Loucy (cell line): ENCODE data around the gene BABAM2.

Experiments used
- H2AFZ ChIP-seq: fragments of 200-600 bp; sonication (generic); 2 replicates; pipeline ENCODE4 v1.6.0; 2016; ENCODE audit warnings: antibody characterized with exemption, mild to moderate bottlenecking, low read length, moderate library complexity
- H3F3A ChIP-seq: fragments of 200-600 bp; 2 replicates; pipeline ENCODE4 v1.6.0; 2016; ENCODE audit warnings: antibody characterized with exemption, low read depth, mild to moderate bottlenecking
- H3K27me3 ChIP-seq: fragments of 200-600 bp; sonication (generic); 2 replicates; pipeline ENCODE4 v1.6.1; 2014; ENCODE audit warnings: low read length, mild to moderate bottlenecking; ENCODE audit not compliant: insufficient read depth, poor library complexity, severe bottlenecking
- H3K36me3 ChIP-seq: fragments of 200-600 bp; sonication (generic); 2 replicates; pipeline ENCODE4 v1.6.1; 2016; ENCODE audit warnings: low read length; ENCODE audit not compliant: insufficient read depth
- H3K4me1 ChIP-seq: fragments of 200-600 bp; sonication (generic); 2 replicates; pipeline ENCODE4 v1.5.1; 2014; ENCODE audit warnings: low read length, mild to moderate bottlenecking; ENCODE audit not compliant: insufficient read depth, poor library complexity, severe bottlenecking
- H3K4me2 ChIP-seq: fragments of 200-600 bp; sonication (generic); 2 replicates; pipeline ENCODE4 v1.6.0; 2014; ENCODE audit warnings: antibody characterized with exemption, low read length, low read depth, mild to moderate bottlenecking; ENCODE audit not compliant: poor library complexity, severe bottlenecking
- H3K4me3 ChIP-seq: fragments of 200-600 bp; sonication (generic); 2 replicates; pipeline ENCODE4 v1.5.1; 2014; ENCODE audit warnings: low read length, mild to moderate bottlenecking, mixed read lengths; ENCODE audit not compliant: poor library complexity, severe bottlenecking
- H3K79me2 ChIP-seq: fragments of 200-600 bp; sonication (generic); 2 replicates; pipeline ENCODE4 v1.6.1; 2014; ENCODE audit warnings: low read length; ENCODE audit not compliant: insufficient read depth
- H3K9ac ChIP-seq: fragments of 200-600 bp; sonication (generic); 2 replicates; pipeline ENCODE4 v1.6.0; 2014; ENCODE audit warnings: mild to moderate bottlenecking, low read depth, low read length, moderate library complexity; ENCODE audit not compliant: poor library complexity, severe bottlenecking
- H3K9me2 ChIP-seq: fragments of 200-600 bp; sonication (generic); replicated peaks from 2 replicates; pipeline ENCODE4 v1.6.1; 2016; ENCODE audit warnings: low read depth, low read length, mixed read lengths
- H3K9me3 ChIP-seq: fragments of 200-600 bp; sonication (generic); 2 replicates; pipeline ENCODE4 v1.6.1; 2014; ENCODE audit warnings: mild to moderate bottlenecking, antibody characterized with exemption, low read length, low read depth; ENCODE audit not compliant: insufficient read depth
- H4K20me1 ChIP-seq: fragments of 200-600 bp; sonication (generic); 2 replicates; pipeline ENCODE4 v1.6.0; 2014; ENCODE audit warnings: antibody characterized with exemption, low read length, mild to moderate bottlenecking; ENCODE audit not compliant: insufficient read depth, poor library complexity, severe bottlenecking
- EZH2phosphoT487 ChIP-seq: fragments of 200-600 bp; IDR thresholded peaks from 2 replicates; pipeline ENCODE4 v1.6.1; 2018; ENCODE audit warnings: antibody characterized with exemption, mild to moderate bottlenecking, moderate library complexity, borderline replicate concordance
- TF ChIP-seq, protein P1 (sequence below): fragments of 200-600 bp; sonication (generic); conservative IDR thresholded peaks from 2 replicates; pipeline ENCODE4 v1.5.1; 2014; ENCODE audit warnings: mild to moderate bottlenecking, antibody characterized with exemption, low read length

Gene BABAM2

DNA sequence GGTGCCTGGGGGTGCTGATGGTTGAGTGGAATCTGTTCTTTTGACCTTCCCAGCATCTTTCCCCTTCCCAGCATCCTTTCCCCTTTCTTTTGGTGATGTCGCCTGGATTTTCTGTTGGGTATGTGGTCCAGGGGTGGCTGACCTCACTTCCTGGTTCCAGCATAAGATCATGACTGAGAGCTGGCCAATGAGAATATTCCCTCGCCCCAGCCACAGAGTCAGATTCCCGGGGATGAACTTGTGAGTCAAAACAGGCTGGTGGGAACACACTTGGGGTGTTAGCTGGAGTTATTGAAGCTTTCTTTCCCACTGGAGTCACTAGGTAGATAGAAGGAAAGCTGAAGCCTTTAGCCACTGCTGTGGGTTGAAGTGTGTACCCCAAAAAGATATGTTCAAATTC lies 474.1 kb downstream of the BABAM2 start:
- Histone ChIP-seq H2AFZ (no peak overlapping the region), H3K9ac (peak overlapping the region; percentile 78), H3K79me2 (peaks cover 17% of the 10 kb centered on the region; the same call in 1 of the 2 replicates), H4K20me1 (no peaks in the 10 kb centered on the region), H3K9me3 (no peaks in the 10 kb centered on the region), H3K4me2 (peak overlapping the region; percentile 80), H3K36me3 (no peaks in the 10 kb centered on the region), H3K4me1 (peaks cover 95% of the 10 kb centered on the region), H3K4me3 (no peak overlapping the region), H3K9me2 (no peaks in the 10 kb centered on the region), H3K27me3 (no peaks in the 10 kb centered on the region), H3F3A (peaks cover 11% of the 10 kb centered on the region; the same call in 1 of the 2 replicates)
- TF ChIP-seq, protein P1, sequence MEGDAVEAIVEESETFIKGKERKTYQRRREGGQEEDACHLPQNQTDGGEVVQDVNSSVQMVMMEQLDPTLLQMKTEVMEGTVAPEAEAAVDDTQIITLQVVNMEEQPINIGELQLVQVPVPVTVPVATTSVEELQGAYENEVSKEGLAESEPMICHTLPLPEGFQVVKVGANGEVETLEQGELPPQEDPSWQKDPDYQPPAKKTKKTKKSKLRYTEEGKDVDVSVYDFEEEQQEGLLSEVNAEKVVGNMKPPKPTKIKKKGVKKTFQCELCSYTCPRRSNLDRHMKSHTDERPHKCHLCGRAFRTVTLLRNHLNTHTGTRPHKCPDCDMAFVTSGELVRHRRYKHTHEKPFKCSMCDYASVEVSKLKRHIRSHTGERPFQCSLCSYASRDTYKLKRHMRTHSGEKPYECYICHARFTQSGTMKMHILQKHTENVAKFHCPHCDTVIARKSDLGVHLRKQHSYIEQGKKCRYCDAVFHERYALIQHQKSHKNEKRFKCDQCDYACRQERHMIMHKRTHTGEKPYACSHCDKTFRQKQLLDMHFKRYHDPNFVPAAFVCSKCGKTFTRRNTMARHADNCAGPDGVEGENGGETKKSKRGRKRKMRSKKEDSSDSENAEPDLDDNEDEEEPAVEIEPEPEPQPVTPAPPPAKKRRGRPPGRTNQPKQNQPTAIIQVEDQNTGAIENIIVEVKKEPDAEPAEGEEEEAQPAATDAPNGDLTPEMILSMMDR = no peak
- no peak for TF ChIP-seq EZH2phosphoT487

DNA sequence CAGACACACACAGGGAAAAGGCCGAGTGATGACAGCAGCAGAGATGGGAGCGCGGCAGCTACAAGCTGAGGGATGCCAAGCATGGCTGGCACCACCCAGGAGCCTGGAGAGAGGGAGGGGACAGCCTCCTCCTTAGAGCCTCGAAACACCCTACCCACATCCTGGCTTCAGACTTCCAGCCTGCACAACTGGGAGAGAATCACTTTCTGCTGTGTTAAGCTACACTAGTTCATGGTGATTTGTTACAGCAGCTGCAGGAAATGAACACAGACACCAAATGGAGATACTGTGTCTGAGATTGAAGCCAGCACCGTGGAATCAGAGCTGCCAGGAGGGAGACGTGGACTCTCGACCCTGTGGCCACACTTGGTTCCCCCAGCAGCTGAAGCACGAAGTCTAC lies 474.6 kb downstream of the BABAM2 start:
- Histone ChIP-seq H3F3A (peaks cover 11% of the 10 kb centered on the region; the same call in 1 of the 2 replicates), H3K4me1 (peaks cover 94% of the 10 kb centered on the region), H3K9me2 (no peaks in the 10 kb centered on the region), H3K36me3 (no peaks in the 10 kb centered on the region), H3K79me2 (peaks cover 17% of the 10 kb centered on the region; the same call in 1 of the 2 replicates), H3K9me3 (no peaks in the 10 kb centered on the region), H3K27me3 (no peaks in the 10 kb centered on the region), H4K20me1 (no peaks in the 10 kb centered on the region), H2AFZ (no peak overlapping the region), H3K9ac (peak overlapping the region; percentile 78), H3K4me2 (peak overlapping the region; percentile 80), H3K4me3 (peak overlapping the region; percentile 64)
- TF ChIP-seq, protein P1 = no peak

DNA sequence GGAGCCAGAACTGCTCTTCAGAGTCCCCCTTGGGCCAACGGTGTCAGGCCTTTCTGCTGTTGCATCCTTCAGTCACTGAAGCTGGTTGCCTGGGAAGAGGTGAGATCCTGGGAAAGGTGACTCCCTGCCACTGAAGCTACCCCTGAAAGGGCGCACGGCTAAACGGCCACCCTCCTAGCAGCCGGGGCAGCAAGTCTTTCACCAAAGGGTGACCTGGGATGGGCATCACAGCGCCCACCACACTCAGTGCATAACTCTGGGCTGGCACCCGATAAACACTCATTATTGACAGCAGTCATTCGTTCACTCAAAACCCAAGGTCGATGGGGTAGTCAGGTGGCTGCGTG lies 475.6 kb downstream of the BABAM2 start:
- Histone ChIP-seq H3F3A (peaks cover 13% of the 10 kb centered on the region; the same call in 1 of the 2 replicates), H3K4me3 (peak overlapping the region; percentile 64), H3K4me1 (peaks cover 94% of the 10 kb centered on the region), H3K4me2 (peak overlapping the region; percentile 80), H3K79me2 (peaks cover 9% of the 10 kb centered on the region; the same call in 1 of the 2 replicates), H3K9ac (peak overlapping the region; percentile 78), H3K27me3 (no peaks in the 10 kb centered on the region), H3K9me3 (no peaks in the 10 kb centered on the region), H2AFZ (no peak overlapping the region), H4K20me1 (no peaks in the 10 kb centered on the region), H3K36me3 (no peaks in the 10 kb centered on the region), H3K9me2 (no peaks in the 10 kb centered on the region)
- TF ChIP-seq, protein P1 = no peak
- TF ChIP-seq EZH2phosphoT487 = no peak
